SK-N-SH (cell line): ENCODE data around the gene CBLN1. TPM values are rescaled to one million over a fixed set of nuclear protein-coding genes. Genes with fewer than 3 reads are reported as not detected.

Experiments used
- CTCF ChIA-PET: fragments of 300-600, 350-600 bp; formaldehyde crosslinking; extraction: SDS; loops from one replicate; lab custom pipeline; 2021; lab: Yijun Ruan, JAX
- POLR2A ChIA-PET: fragments of 350-600 bp; sonication (Branson Sonifier 250); formaldehyde crosslinking; extraction: SDS; loops from one replicate; lab custom pipeline; 2020; ENCODE audit warnings: antibody characterized with exemption, inconsistent platforms; lab: Yijun Ruan, JAX
- DNase-seq: peaks from one replicate; pipeline ENCODE4 v3.0.0; 2012
- H2AFZ ChIP-seq: fragments of 200-600 bp; sonication (generic); 2 replicates; pipeline ENCODE4 v1.8.1; 2016; ENCODE audit warnings: antibody characterized with exemption, mild to moderate bottlenecking, low read depth
- H3F3A ChIP-seq: fragments of 200-600 bp; sonication (generic); replicated peaks from 2 replicates; pipeline ENCODE3; 2016; ENCODE audit warnings: antibody characterized with exemption, mild to moderate bottlenecking; ENCODE audit not compliant: insufficient read depth
- H3K27ac ChIP-seq, 2 experiments: fragments of 200-500 bp in 1 of 2; fragments of 200-600 bp in 1 of 2; sonication (Bioruptor generic) in 1 of 2; sonication (generic), shearing (Covaris generic) in 1 of 2; 2 replicates each; pipeline versions ENCODE4 v1.5.1 to v1.6.1; 2014 to 2016; ENCODE audit warnings: low read depth in 2 of 2, inconsistent platforms in 1 of 2, low read length in 1 of 2, mild to moderate bottlenecking in 1 of 2, mixed read lengths in 1 of 2
- H3K27me3 ChIP-seq: fragments of 200-600 bp; sonication (generic), shearing (Covaris generic); 2 replicates; pipeline ENCODE4 v1.6.1; 2016; ENCODE audit warnings: mixed run types; ENCODE audit not compliant: insufficient read depth
- H3K36me3 ChIP-seq, 2 experiments: fragments of 200-500 bp in 1 of 2; fragments of 200-600 bp in 1 of 2; sonication (Bioruptor generic) in 1 of 2; sonication (generic) in 1 of 2; replicated peaks in 1 of 2; 2 replicates each; pipeline versions ENCODE3 to v1.5.1; 2014 to 2016; ENCODE audit warnings: low read length in 1 of 2, mild to moderate bottlenecking in 1 of 2; ENCODE audit not compliant: insufficient read depth in 2 of 2, control insufficient read depth in 1 of 2
- H3K4me1 ChIP-seq, 2 experiments: fragments of 200-500 bp in 1 of 2; fragments of 200-600 bp in 1 of 2; sonication (Bioruptor generic) in 1 of 2; sonication (generic), shearing (Covaris generic) in 1 of 2; 2 replicates each; pipeline versions ENCODE4 v1.5.1 to v1.6.1; 2014 to 2016; ENCODE audit warnings: low read depth in 1 of 2, low read length in 1 of 2, mixed run types in 1 of 2; ENCODE audit not compliant: insufficient read depth in 2 of 2, control insufficient read depth in 1 of 2
- H3K4me2 ChIP-seq: fragments of 200-600 bp; sonication (generic), shearing (Covaris generic); 2 replicates; pipeline ENCODE4 v1.6.1; 2017; ENCODE audit warnings: mixed run types
- H3K4me3 ChIP-seq, 2 experiments: fragments of 200-500 bp in 1 of 2; fragments of 200-600 bp in 1 of 2; sonication (Bioruptor generic) in 1 of 2; sonication (generic), shearing (Covaris generic) in 1 of 2; 2 replicates each; pipeline versions ENCODE4 v1.5.1 to v1.8.1; 2014 to 2016; ENCODE audit warnings: low read depth in 2 of 2, inconsistent platforms in 1 of 2, low read length in 1 of 2, mild to moderate bottlenecking in 1 of 2, mixed read lengths in 1 of 2, moderate library complexity in 1 of 2
- H3K79me2 ChIP-seq: fragments of 200-600 bp; sonication (generic); 2 replicates; pipeline ENCODE4 v1.8.1; 2017; ENCODE audit warnings: mild to moderate bottlenecking; ENCODE audit not compliant: insufficient read depth
- H3K9ac ChIP-seq: fragments of 200-600 bp; sonication (generic); 2 replicates; pipeline ENCODE4 v1.6.1; 2017; ENCODE audit warnings: mixed run types
- H3K9me2 ChIP-seq: fragments of 200-600 bp; sonication (generic); 2 replicates; pipeline ENCODE4 v1.6.1; 2017; ENCODE audit warnings: mixed run types
- H3K9me3 ChIP-seq: fragments of 200-600 bp; sonication (generic); 2 replicates; pipeline ENCODE4 v1.6.1; 2017; ENCODE audit warnings: mixed run types, mild to moderate bottlenecking, moderate library complexity
- H4K20me1 ChIP-seq: fragments of 200-600 bp; sonication (generic); 2 replicates; pipeline ENCODE4 v1.6.1; 2017; ENCODE audit warnings: mild to moderate bottlenecking, mixed run types; ENCODE audit not compliant: insufficient read depth
- CHD2 ChIP-seq: fragments of 150-350 bp; IDR thresholded peaks from 2 replicates; pipeline ENCODE4 v1.6.1; 2018; ENCODE audit warnings: low read length; ENCODE audit not compliant: partially characterized antibody
- FOSL2 ChIP-seq: IDR thresholded peaks from 2 replicates; pipeline ENCODE4 v1.4.0; 2012; ENCODE audit warnings: low read depth, mild to moderate bottlenecking, moderate library complexity, borderline replicate concordance
- GABPA ChIP-seq: IDR thresholded peaks from 2 replicates; pipeline ENCODE4 v1.4.0; 2012; ENCODE audit warnings: low read depth, mild to moderate bottlenecking
- JUND ChIP-seq: IDR thresholded peaks from 2 replicates; pipeline ENCODE4 v1.4.0; 2012
- MXI1 ChIP-seq: IDR thresholded peaks from 2 replicates; pipeline ENCODE4 v1.6.1; 2012; ENCODE audit warnings: mild to moderate bottlenecking, low read depth, low read length, improper control_type of control experiment
- NFIC ChIP-seq: IDR thresholded peaks from 2 replicates; pipeline ENCODE4 v1.4.0; 2012; ENCODE audit warnings: borderline replicate concordance
- NRF1 ChIP-seq: IDR thresholded peaks from 2 replicates; pipeline ENCODE4 v1.6.1; 2012; ENCODE audit warnings: low read depth, mild to moderate bottlenecking, low read length
- RAD21 ChIP-seq: IDR thresholded peaks from 2 replicates; pipeline ENCODE4 v1.6.1; 2012; ENCODE audit warnings: mild to moderate bottlenecking, low read length
- RCOR1 ChIP-seq: fragments of 150-350 bp; IDR thresholded peaks from 2 replicates; pipeline ENCODE4 v1.6.1; 2017; ENCODE audit warnings: antibody characterized with exemption, low read length
- RFX5 ChIP-seq: IDR thresholded peaks from 2 replicates; pipeline ENCODE4 v1.6.1; 2012; ENCODE audit warnings: mild to moderate bottlenecking, improper control_type of control experiment, low read length
- TAF1 ChIP-seq: IDR thresholded peaks from 2 replicates; pipeline ENCODE4 v1.6.1; 2012; ENCODE audit warnings: low read depth, mild to moderate bottlenecking, low read length, moderate library complexity, borderline replicate concordance
- TCF12 ChIP-seq: IDR thresholded peaks from 2 replicates; pipeline ENCODE4 v1.4.0; 2012
- TEAD4 ChIP-seq: IDR thresholded peaks from 2 replicates; pipeline ENCODE4 v1.4.0; 2012; ENCODE audit warnings: mild to moderate bottlenecking, borderline replicate concordance; ENCODE audit not compliant: insufficient read depth
- YY1 ChIP-seq: IDR thresholded peaks from 2 replicates; pipeline ENCODE4 v1.4.0; 2012; ENCODE audit warnings: low read depth, mild to moderate bottlenecking
- WGBS: methylation state at CpG from one replicate; pipeline ENCODE4 v1.1.6; 2017; ENCODE audit warnings: low lambda C conversion rate; 5-methylcytosine and 5-hydroxymethylcytosine counted together
- polyA plus RNA-seq, 3 experiments: library from polyadenylated mRNA; depleted of rRNA; stranded (reverse); fragments of >200 nt; gene quantifications; 2 replicates each; pipeline ENCODE4 v1.2.3, GENCODE V29; 2012
- TF ChIP-seq, protein P1 (sequence below): IDR thresholded peaks from 2 replicates; pipeline ENCODE4 v1.4.0; 2012; ENCODE audit warnings: low read depth, borderline replicate concordance
- TF ChIP-seq, protein P2 (sequence below): IDR thresholded peaks from 2 replicates; pipeline ENCODE4 v1.6.1; 2012; ENCODE audit warnings: mild to moderate bottlenecking, low read depth, low read length, moderate library complexity

The CBLN1 gene
- polyA plus RNA-seq, 1 of the 3 experiments (the other 2 are of a cell fraction), result not detected

DNA sequence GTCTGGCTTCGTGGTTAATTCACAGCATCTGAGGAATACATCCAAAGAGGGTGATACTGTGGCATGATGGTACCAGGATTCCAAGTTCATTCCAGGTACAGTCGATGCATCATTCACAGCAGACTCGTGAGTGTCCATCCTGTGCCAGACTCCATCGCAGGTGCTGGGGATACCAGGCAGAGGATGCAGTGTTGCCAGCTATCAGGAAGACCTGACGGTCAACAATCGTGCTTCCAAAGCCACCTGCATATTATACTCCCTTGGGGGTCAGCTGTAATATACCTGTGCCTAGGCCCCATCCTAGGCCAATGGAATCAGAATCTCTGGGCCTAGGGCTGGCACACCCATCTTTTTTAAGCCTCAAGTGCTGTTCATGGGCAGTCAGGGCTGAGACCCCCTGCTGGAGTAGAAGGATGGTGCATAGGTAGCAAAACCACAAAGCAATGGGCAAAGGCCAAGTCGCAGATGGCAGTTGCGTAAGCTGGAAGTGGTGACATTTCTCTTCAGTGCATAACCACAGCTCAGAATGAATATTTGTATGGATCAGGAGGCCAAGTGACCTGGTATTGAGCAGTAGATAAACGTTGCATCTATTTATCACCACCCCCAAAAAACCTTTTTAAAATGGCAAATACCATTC lies 49.0 kb upstream of the CBLN1 start:
- no peak for TF ChIP-seq FOSL2
- TF ChIP-seq NFIC, result no peak
- no peak for TF ChIP-seq NRF1
- no peak for TF ChIP-seq RFX5
- TF ChIP-seq GABPA, result no peak
- TF ChIP-seq TAF1, result no peak
- TF ChIP-seq MXI1, result no peak
- TF ChIP-seq RAD21, result no peak
- no peak for TF ChIP-seq RCOR1
- TF ChIP-seq, protein P1, sequence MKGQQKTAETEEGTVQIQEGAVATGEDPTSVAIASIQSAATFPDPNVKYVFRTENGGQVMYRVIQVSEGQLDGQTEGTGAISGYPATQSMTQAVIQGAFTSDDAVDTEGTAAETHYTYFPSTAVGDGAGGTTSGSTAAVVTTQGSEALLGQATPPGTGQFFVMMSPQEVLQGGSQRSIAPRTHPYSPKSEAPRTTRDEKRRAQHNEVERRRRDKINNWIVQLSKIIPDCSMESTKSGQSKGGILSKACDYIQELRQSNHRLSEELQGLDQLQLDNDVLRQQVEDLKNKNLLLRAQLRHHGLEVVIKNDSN, result no peak
- no peak for TF ChIP-seq JUND
- TF ChIP-seq YY1, result no peak
- no peak for TF ChIP-seq TEAD4
- ChIA-PET CTCF (interaction anchor here (0.6 kb wide), 1 partner anchor 19 kb away, joined by 3 read pairs; no protein-coding TSS in a partner anchor), POLR2A (no interaction called here)

DNA sequence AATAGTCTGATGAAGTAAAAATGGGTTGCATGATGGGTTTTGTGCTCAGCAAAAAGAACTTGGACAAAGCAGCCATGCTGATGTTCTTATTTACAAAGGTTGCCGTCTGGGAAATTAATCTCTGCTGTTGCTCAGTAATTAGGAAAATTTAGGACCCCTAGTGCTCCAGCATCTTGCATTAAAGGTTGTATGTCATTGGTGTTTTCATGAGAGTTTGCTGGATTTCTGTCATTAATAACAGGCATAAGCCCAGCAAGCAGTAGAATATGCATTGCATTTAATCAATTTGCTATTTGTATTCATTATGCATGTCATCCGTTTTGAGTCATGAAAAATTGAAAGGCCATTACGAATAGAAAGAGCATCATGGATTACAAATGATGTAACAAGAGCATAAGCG lies 46.7 kb upstream of the CBLN1 start:
- ChIA-PET POLR2A (no interaction called here), CTCF (interaction anchor here (1.3 kb wide), 1 partner anchor 641 kb away, joined by 4 read pairs; no protein-coding TSS in a partner anchor)
- H3K36me3 ChIP-seq, result no peaks in the 10 kb centered on the region
- H2AFZ ChIP-seq, result no peak overlapping the region
- TF ChIP-seq GABPA, result no peak
- no peak for TF ChIP-seq CHD2
- no peak for TF ChIP-seq RCOR1
- TF ChIP-seq, protein P2, sequence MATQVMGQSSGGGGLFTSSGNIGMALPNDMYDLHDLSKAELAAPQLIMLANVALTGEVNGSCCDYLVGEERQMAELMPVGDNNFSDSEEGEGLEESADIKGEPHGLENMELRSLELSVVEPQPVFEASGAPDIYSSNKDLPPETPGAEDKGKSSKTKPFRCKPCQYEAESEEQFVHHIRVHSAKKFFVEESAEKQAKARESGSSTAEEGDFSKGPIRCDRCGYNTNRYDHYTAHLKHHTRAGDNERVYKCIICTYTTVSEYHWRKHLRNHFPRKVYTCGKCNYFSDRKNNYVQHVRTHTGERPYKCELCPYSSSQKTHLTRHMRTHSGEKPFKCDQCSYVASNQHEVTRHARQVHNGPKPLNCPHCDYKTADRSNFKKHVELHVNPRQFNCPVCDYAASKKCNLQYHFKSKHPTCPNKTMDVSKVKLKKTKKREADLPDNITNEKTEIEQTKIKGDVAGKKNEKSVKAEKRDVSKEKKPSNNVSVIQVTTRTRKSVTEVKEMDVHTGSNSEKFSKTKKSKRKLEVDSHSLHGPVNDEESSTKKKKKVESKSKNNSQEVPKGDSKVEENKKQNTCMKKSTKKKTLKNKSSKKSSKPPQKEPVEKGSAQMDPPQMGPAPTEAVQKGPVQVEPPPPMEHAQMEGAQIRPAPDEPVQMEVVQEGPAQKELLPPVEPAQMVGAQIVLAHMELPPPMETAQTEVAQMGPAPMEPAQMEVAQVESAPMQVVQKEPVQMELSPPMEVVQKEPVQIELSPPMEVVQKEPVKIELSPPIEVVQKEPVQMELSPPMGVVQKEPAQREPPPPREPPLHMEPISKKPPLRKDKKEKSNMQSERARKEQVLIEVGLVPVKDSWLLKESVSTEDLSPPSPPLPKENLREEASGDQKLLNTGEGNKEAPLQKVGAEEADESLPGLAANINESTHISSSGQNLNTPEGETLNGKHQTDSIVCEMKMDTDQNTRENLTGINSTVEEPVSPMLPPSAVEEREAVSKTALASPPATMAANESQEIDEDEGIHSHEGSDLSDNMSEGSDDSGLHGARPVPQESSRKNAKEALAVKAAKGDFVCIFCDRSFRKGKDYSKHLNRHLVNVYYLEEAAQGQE, result no peak
- TF ChIP-seq TCF12, result no peak
- no peaks in the 10 kb centered on the region for H3K27me3 ChIP-seq
- no peaks in the 10 kb centered on the region for H3K79me2 ChIP-seq
- H4K20me1 ChIP-seq, result no peaks in the 10 kb centered on the region
- H3F3A ChIP-seq, result no peaks in the 10 kb centered on the region
- H3K9me2 ChIP-seq, result no peaks in the 10 kb centered on the region
- no peak overlapping the region for H3K27ac ChIP-seq
- 16% methylated on average over 4 of the region's 4 CpGs for WGBS
- no peaks in the 10 kb centered on the region for H3K9me3 ChIP-seq
- no peak for DNase-seq
- no peaks in the 10 kb centered on the region for H3K4me1 ChIP-seq
- H3K4me3 ChIP-seq, result no peak overlapping the region
- no peak overlapping the region for H3K4me2 ChIP-seq
- no peak overlapping the region for H3K9ac ChIP-seq

More for the DNA sequence above, 49.0 kb upstream of the CBLN1 start:
- Histone ChIP-seq H3K9ac (no peak overlapping the region), H3K27me3 (no peaks in the 10 kb centered on the region), H3K79me2 (no peaks in the 10 kb centered on the region), H3K9me3 (no peaks in the 10 kb centered on the region), H3K4me2 (no peak overlapping the region), H3K9me2 (no peaks in the 10 kb centered on the region), H3K4me3 (no peak overlapping the region), H4K20me1 (no peaks in the 10 kb centered on the region), H3K4me1 (no peaks in the 10 kb centered on the region), H2AFZ (no peak overlapping the region), H3K27ac (no peak overlapping the region), H3F3A (no peaks in the 10 kb centered on the region), H3K36me3 (no peaks in the 10 kb centered on the region)
- no peak for DNase-seq
- WGBS, result 15% methylated on average over 9 of the region's 9 CpGs
